Endothelial cell of umbilical vein (primary cell): ENCODE measurements around the gene SMARCE1. TPM values are rescaled to one million over a fixed set of nuclear protein-coding genes. Genes with fewer than 3 reads are reported as not detected.

ENCODE experiments used
- BruUV-seq: library from RNA; stranded (reverse); fragments of 400-500 nt; replicated peaks from 2 replicates; lab custom pipeline; 2021; lab: Mats Ljungman, UMichigan
- CTCF ChIA-PET: fragments of 300-600, 350-600 bp; sonication (Branson Sonifier 250); formaldehyde crosslinking; loops from one replicate; lab custom pipeline; 2021; ENCODE audit warnings: antibody characterized with exemption, inconsistent platforms; lab: Charles Lee
- POLR2A ChIA-PET: fragments of 300-600, 350-600 bp; sonication (Branson Sonifier 250); formaldehyde crosslinking; loops from one replicate; lab custom pipeline; 2021; ENCODE audit warnings: antibody characterized with exemption, inconsistent platforms; lab: Charles Lee
- DNase-seq: peaks from one replicate; pipeline ENCODE4 v3.0.0-alpha.2; 2011; ENCODE audit warnings: low read depth, low spot score
- FAIRE-seq: peaks from 2 replicates; lab custom pipeline; 2011; peaks lifted over from hg19 to GRCh38; lab: Jason Lieb, UNC
- H2AFZ ChIP-seq: 2 replicates; pipeline ENCODE4 v1.6.0; 2012; ENCODE audit warnings: low read depth, low read length, control low read depth, inconsistent platforms
- H3K27ac ChIP-seq: 2 replicates; pipeline ENCODE4 v1.5.1; 2011; ENCODE audit warnings: low read depth, mild to moderate bottlenecking, control low read depth, low read length, moderate library complexity; ENCODE audit not compliant: insufficient read depth
- H3K27me3 ChIP-seq, 2 experiments: 2 replicates each; pipeline versions ENCODE4 v1.6.0 to v1.6.1; 2011; ENCODE audit warnings: low read length in 2 of 2, mixed read lengths in 1 of 2; ENCODE audit not compliant: control insufficient read depth in 2 of 2, insufficient read depth in 2 of 2
- H3K36me3 ChIP-seq, 2 experiments: 2 replicates in 1 of 2; 3 replicates in 1 of 2; pipeline ENCODE4 v1.5.1; 2011; ENCODE audit warnings: low read length in 2 of 2, mild to moderate bottlenecking in 1 of 2, moderate library complexity in 1 of 2; ENCODE audit not compliant: control insufficient read depth in 2 of 2, insufficient read depth in 2 of 2; ENCODE audit errors: extremely low read depth in 1 of 2
- H3K4me1 ChIP-seq: 3 replicates; pipeline ENCODE4 v1.5.1; 2011; ENCODE audit warnings: mild to moderate bottlenecking, low read length; ENCODE audit not compliant: control insufficient read depth, insufficient read depth; ENCODE audit errors: extremely low read depth
- H3K4me2 ChIP-seq: 2 replicates; pipeline ENCODE4 v1.6.1; 2011; ENCODE audit warnings: low read length, control low read depth, mixed read lengths; ENCODE audit not compliant: insufficient read depth
- H3K4me3 ChIP-seq, 3 experiments: fragments of 200-600 bp in 1 of 3; sonication (generic), shearing (Covaris generic) in 1 of 3; replicated peaks in 1 of 3; 2 replicates each; pipeline ENCODE4 v1.5.1; 2011 to 2016; ENCODE audit warnings: control low read depth in 3 of 3, low read length in 3 of 3, mild to moderate bottlenecking in 2 of 3, inconsistent platforms in 1 of 3, low read depth in 1 of 3, moderate library complexity in 1 of 3; ENCODE audit not compliant: insufficient read depth in 1 of 3
- H3K79me2 ChIP-seq: 2 replicates; pipeline ENCODE4 v1.6.0; 2012; ENCODE audit warnings: low read length, inconsistent platforms; ENCODE audit not compliant: control insufficient read depth, insufficient read depth
- H3K9ac ChIP-seq: replicated peaks from 2 replicates; pipeline ENCODE3; 2011; ENCODE audit warnings: low read length, control low read depth; ENCODE audit not compliant: insufficient read depth; ENCODE audit errors: extremely low read depth
- H3K9me1 ChIP-seq: replicated peaks from 3 replicates; pipeline ENCODE4 v1.6.0; 2011; ENCODE audit warnings: mild to moderate bottlenecking, low read length; ENCODE audit not compliant: control insufficient read depth, insufficient read depth; ENCODE audit errors: extremely low read depth
- H3K9me3 ChIP-seq: replicated peaks from 2 replicates; pipeline ENCODE4 v1.5.1; 2012; ENCODE audit warnings: low read length, inconsistent platforms; ENCODE audit not compliant: control insufficient read depth, insufficient read depth
- H4K20me1 ChIP-seq: replicated peaks from 2 replicates; pipeline ENCODE3; 2011; ENCODE audit warnings: mild to moderate bottlenecking, low read length; ENCODE audit not compliant: control insufficient read depth, insufficient read depth; ENCODE audit errors: extremely low read depth
- EZH2 ChIP-seq: IDR thresholded peaks from 2 replicates; pipeline ENCODE4 v1.6.1; 2012; ENCODE audit warnings: borderline replicate concordance, low read depth, mild to moderate bottlenecking, moderate library complexity, low read length, inconsistent platforms; ENCODE audit not compliant: severe bottlenecking
- JUN ChIP-seq: IDR thresholded peaks from 2 replicates; pipeline ENCODE4 v1.6.1; 2011; ENCODE audit warnings: borderline replicate concordance, low read depth; ENCODE audit not compliant: insufficient read length, insufficient read depth
- MAX ChIP-seq: IDR thresholded peaks from 2 replicates; pipeline ENCODE4 v1.6.1; 2011; ENCODE audit not compliant: insufficient read depth, insufficient read length
- MYC ChIP-seq: IDR thresholded peaks from one replicate; pipeline ENCODE4 v1.6.1; 2011; ENCODE audit warnings: mild to moderate bottlenecking, low read depth, low read length
- POLR2AphosphoS5 ChIP-seq: IDR thresholded peaks from 2 replicates; pipeline ENCODE4 v1.6.1; 2012; ENCODE audit warnings: low read depth, mild to moderate bottlenecking, control low read depth, low read length, moderate library complexity; ENCODE audit not compliant: insufficient read depth
- dilution Hi-C: fragments of 300-500 bp; cut with MboI; formaldehyde crosslinking; loops from one replicate; pipeline ENCODE4 v1.15.0; 2019; ENCODE audit warnings: low sequenced_read_pairs; ENCODE audit not compliant: extremely low pct_ligation_motif_present
- intact Hi-C: fragments of 100-400 bp; cut with micrococcal nuclease; formaldehyde crosslinking; loops from one replicate; pipeline ENCODE4 v1.10.0; 2022
- polyA plus RNA-seq, 4 experiments: library from polyadenylated mRNA; depleted of rRNA in 3 of 4; stranded (reverse) in 3 of 4; unstranded in 1 of 4; fragments of >200 nt; gene quantifications; 2 replicates each; pipeline versions ENCODE4 v1.2.1 to v1.2.3, GENCODE V29; 2011 to 2012; ENCODE audit warnings: missing spikeins in 1 of 4
- total RNA-seq: library from RNA; stranded (reverse); gene quantifications from 2 replicates; pipeline ENCODE4 v1.2.3, GENCODE V29; 2021
- TF ChIP-seq, protein P1 (sequence below), 2 donors: IDR thresholded peaks; 1 replicate in 1 of 2; 2 replicates in 1 of 2; pipeline ENCODE4 v1.5.1; 2011; ENCODE audit warnings: low read length in 2 of 2, mild to moderate bottlenecking in 2 of 2, moderate library complexity in 2 of 2, control low read depth in 1 of 2, inconsistent platforms in 1 of 2, low read depth in 1 of 2; ENCODE audit not compliant: insufficient read depth in 1 of 2; ENCODE audit errors: extremely low read depth in 1 of 2

The SMARCE1 gene
- total and polyA plus RNA-seq, 2 donors (not counting 3 experiments of a cell fraction or from before 2014, with no cell fraction given): 28.4 to 127 TPM

DNA sequence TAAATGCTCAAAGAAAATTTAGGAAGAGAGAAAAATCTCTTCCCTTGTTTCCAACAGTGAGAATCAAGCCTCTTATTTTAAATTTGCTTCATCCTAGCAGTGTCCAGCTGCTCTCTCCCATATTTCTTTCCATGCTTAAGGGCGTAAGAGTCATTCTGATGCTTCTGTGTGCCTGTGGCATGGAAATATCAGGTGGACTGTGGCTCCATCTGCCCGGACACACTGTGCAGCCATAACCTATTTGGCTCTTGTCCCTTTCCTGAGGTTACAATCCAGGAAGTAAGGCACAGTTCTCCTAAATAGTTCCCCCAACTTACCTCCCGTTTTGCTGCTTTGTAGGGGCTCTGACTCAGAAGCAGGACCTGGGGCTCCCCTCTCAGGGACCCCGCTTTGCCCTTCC lies 23.7 kb upstream of the SMARCE1 start:
- Histone ChIP-seq H4K20me1 (no peaks in the 10 kb centered on the region), H3K9me3 (no peaks in the 10 kb centered on the region), H3K4me2 (no peak overlapping the region), H3K36me3 (no peaks in the 10 kb centered on the region), H2AFZ (no peak overlapping the region), H3K27me3 (peaks cover 13 to 20% of the 10 kb centered on the region in 2 experiments), H3K27ac (no peak overlapping the region), H3K9ac (no peak overlapping the region), H3K4me3 (no peak overlapping the region), H3K9me1 (no peaks in the 10 kb centered on the region), H3K79me2 (no peaks in the 10 kb centered on the region), H3K4me1 (no peaks in the 10 kb centered on the region)
- DNase-seq (no peak), FAIRE-seq (no peak)
- dilution Hi-C loops (no loop called here), intact Hi-C loops (no loop called here)
- ChIA-PET CTCF (interaction anchor here (0.6 kb wide), 1 partner anchor 9 kb away, joined by 3 read pairs; no protein-coding TSS in a partner anchor), POLR2A (no interaction called here)
- BruUV-seq: no TSS peak
- no peak for TF ChIP-seq POLR2AphosphoS5
- TF ChIP-seq, protein P1, sequence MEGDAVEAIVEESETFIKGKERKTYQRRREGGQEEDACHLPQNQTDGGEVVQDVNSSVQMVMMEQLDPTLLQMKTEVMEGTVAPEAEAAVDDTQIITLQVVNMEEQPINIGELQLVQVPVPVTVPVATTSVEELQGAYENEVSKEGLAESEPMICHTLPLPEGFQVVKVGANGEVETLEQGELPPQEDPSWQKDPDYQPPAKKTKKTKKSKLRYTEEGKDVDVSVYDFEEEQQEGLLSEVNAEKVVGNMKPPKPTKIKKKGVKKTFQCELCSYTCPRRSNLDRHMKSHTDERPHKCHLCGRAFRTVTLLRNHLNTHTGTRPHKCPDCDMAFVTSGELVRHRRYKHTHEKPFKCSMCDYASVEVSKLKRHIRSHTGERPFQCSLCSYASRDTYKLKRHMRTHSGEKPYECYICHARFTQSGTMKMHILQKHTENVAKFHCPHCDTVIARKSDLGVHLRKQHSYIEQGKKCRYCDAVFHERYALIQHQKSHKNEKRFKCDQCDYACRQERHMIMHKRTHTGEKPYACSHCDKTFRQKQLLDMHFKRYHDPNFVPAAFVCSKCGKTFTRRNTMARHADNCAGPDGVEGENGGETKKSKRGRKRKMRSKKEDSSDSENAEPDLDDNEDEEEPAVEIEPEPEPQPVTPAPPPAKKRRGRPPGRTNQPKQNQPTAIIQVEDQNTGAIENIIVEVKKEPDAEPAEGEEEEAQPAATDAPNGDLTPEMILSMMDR (IDR thresholded peaks at IDR 0.05; ENCODE audit: extremely low read depth in 1 of 2, insufficient read depth in 1 of 2, low read depth in 1 of 2, low read length in 2 of 2): no peak
- no peak for TF ChIP-seq MYC
- TF ChIP-seq JUN: no peak
- no peak for TF ChIP-seq MAX
- no peak for TF ChIP-seq EZH2
